Right atrium auricular region (tissue), 2 donors: ENCODE results near the gene PRLHR. TPM values are rescaled to one million over a fixed set of nuclear protein-coding genes. Genes with fewer than 3 reads are reported as not detected.

Experiments
- DNase-seq: peaks from one replicate; pipeline ENCODE4 v3.0.0-alpha.2; 2019; ENCODE audit warnings: low spot score
- H3K27ac ChIP-seq, 2 donors: fragments of 200-600 bp; sonication (generic); 1 replicate in 1 of 2; 2 replicates in 1 of 2; pipeline ENCODE4 v1.5.1; 2016 to 2019
- H3K27me3 ChIP-seq, 2 donors: fragments of 200-600 bp; sonication (generic); one replicate each; pipeline versions ENCODE4 v1.5.1 to v1.6.0; 2017 to 2019
- H3K36me3 ChIP-seq: fragments of 200-600 bp; sonication (generic); one replicate; pipeline ENCODE4 v1.5.1; 2016
- H3K4me1 ChIP-seq, 2 donors: fragments of 200-600 bp; sonication (generic); one replicate each; pipeline versions ENCODE4 v1.5.1 to v1.6.0; 2017 to 2019
- H3K4me3 ChIP-seq, 2 donors: fragments of 200-600 bp; sonication (generic); 1 replicate in 1 of 2; 2 replicates in 1 of 2; pipeline ENCODE4 v1.5.1; 2017 to 2019; ENCODE audit warnings: mild to moderate bottlenecking in 1 of 2, moderate library complexity in 1 of 2
- H3K9me3 ChIP-seq, 2 donors: fragments of 200-600 bp; sonication (generic); one replicate each; pipeline ENCODE4 v1.5.1; 2019
- CTCF ChIP-seq, 2 donors: fragments of 200-600 bp; sonication (generic); IDR thresholded peaks; one replicate each; pipeline ENCODE4 v1.5.1; 2019; ENCODE audit warnings: antibody characterized with exemption in 2 of 2
- total RNA-seq, 2 donors: library from RNA; depleted of rRNA; stranded (reverse); fragments of >200 nt; gene quantifications; one replicate each; pipeline ENCODE4 v1.1.0, GENCODE V29; 2016

The PRLHR gene
- total RNA-seq, 2 donors from 2014 or later = not detected

- no peaks in the 10 kb centered on the region for H3K9me3 ChIP-seq
- no peak for DNase-seq
- no peak overlapping the region for H3K27ac ChIP-seq
- H3K27me3 ChIP-seq = no peaks in the 10 kb centered on the region
- no peaks in the 10 kb centered on the region for H3K36me3 ChIP-seq
- H3K4me3 ChIP-seq = no peak overlapping the region
- no peaks in the 10 kb centered on the region for H3K4me1 ChIP-seq
- TF ChIP-seq CTCF (IDR thresholded peaks at IDR 0.05) = no peak
These were observed 9.7 kb downstream of the PRLHR start for GRCh38 chr10:118585794-118586193.

- DNase-seq = no peak
- Histone ChIP-seq H3K9me3 (no peaks in the 10 kb centered on the region), H3K27ac (no peak overlapping the region), H3K36me3 (no peaks in the 10 kb centered on the region), H3K4me3 (no peak overlapping the region), H3K27me3 (no peaks in the 10 kb centered on the region), H3K4me1 (no peaks in the 10 kb centered on the region)
- TF ChIP-seq CTCF (IDR thresholded peaks at IDR 0.05) = no peak
These were observed 10.2 kb downstream of the PRLHR start for GRCh38 chr10:118585234-118585633.

GRCh38 chr10:118584181-118584954 lies 11.1 kb downstream of the PRLHR start:
- Histone ChIP-seq H3K9me3 (no peaks in the 10 kb centered on the region), H3K27ac (no peak overlapping the region), H3K4me1 (no peaks in the 10 kb centered on the region), H3K27me3 (no peaks in the 10 kb centered on the region), H3K36me3 (no peaks in the 10 kb centered on the region), H3K4me3 (no peak overlapping the region)
- DNase-seq = no peak
- no peak for TF ChIP-seq CTCF (IDR thresholded peaks at IDR 0.05)

- Histone ChIP-seq H3K27me3 (no peaks in the 10 kb centered on the region), H3K27ac (no peak overlapping the region), H3K9me3 (no peaks in the 10 kb centered on the region), H3K36me3 (no peaks in the 10 kb centered on the region), H3K4me3 (no peak overlapping the region), H3K4me1 (no peaks in the 10 kb centered on the region)
- no peak for DNase-seq
- TF ChIP-seq CTCF (IDR thresholded peaks at IDR 0.05) = no peak
These were observed 11.8 kb downstream of the PRLHR start for GRCh38 chr10:118583611-118584010.

GRCh38 chr10:118582511-118582910 lies 12.9 kb downstream of the PRLHR start:
- TF ChIP-seq CTCF (IDR thresholded peaks at IDR 0.05) = no peak
- no peaks in the 10 kb centered on the region for H3K36me3 ChIP-seq
- no peaks in the 10 kb centered on the region for H3K9me3 ChIP-seq
- no peaks in the 10 kb centered on the region for H3K27me3 ChIP-seq
- H3K27ac ChIP-seq = no peak overlapping the region
- no peaks in the 10 kb centered on the region for H3K4me1 ChIP-seq
- DNase-seq = no peak
- H3K4me3 ChIP-seq = no peak overlapping the region

- Histone ChIP-seq H3K9me3 (no peaks in the 10 kb centered on the region), H3K36me3 (no peaks in the 10 kb centered on the region), H3K27ac (no peak overlapping the region), H3K4me1 (no peaks in the 10 kb centered on the region), H3K27me3 (no peaks in the 10 kb centered on the region), H3K4me3 (no peak overlapping the region)
- TF ChIP-seq CTCF (IDR thresholded peaks at IDR 0.05) = no peak
- DNase-seq = no peak
These were observed 14.1 kb downstream of the PRLHR start for GRCh38 chr10:118581340-118581739.
